GM23248 (cell line): ENCODE results near the gene UST.

Source experiments
- EZH2 ChIP-seq: fragments of 200-600 bp; sonication (generic); IDR thresholded peaks from 2 replicates; pipeline ENCODE4 v1.6.1; 2018; ENCODE audit warnings: antibody characterized with exemption, mild to moderate bottlenecking; ENCODE audit not compliant: insufficient read depth, poor library complexity, severe bottlenecking
- EZH2phosphoT487 ChIP-seq: fragments of 200-600 bp; sonication (generic); IDR thresholded peaks from 2 replicates; pipeline ENCODE4 v1.6.1; 2018; ENCODE audit warnings: antibody characterized with exemption, moderate library complexity, mild to moderate bottlenecking, low read depth; ENCODE audit not compliant: insufficient read depth

- TF ChIP-seq EZH2phosphoT487, result no peak
- no peak for TF ChIP-seq EZH2
These were observed 310.6 kb downstream of the UST start for GRCh38 chr6:149057464-149057840.
